Loucy (cell line): ENCODE data around the gene RCN2.
"Not testable (repeated sequence)": the region's sequence is repeated elsewhere in the genome, so short reads cannot be mapped to it uniquely, and the experiment has no call there.

Experiments
- H2AFZ ChIP-seq: fragments of 200-600 bp; sonication (generic); 2 replicates; pipeline ENCODE4 v1.6.0; 2016; ENCODE audit warnings: antibody characterized with exemption, mild to moderate bottlenecking, low read length, moderate library complexity
- H3F3A ChIP-seq: fragments of 200-600 bp; 2 replicates; pipeline ENCODE4 v1.6.0; 2016; ENCODE audit warnings: antibody characterized with exemption, low read depth, mild to moderate bottlenecking
- H3K27me3 ChIP-seq: fragments of 200-600 bp; sonication (generic); 2 replicates; pipeline ENCODE4 v1.6.1; 2014; ENCODE audit warnings: low read length, mild to moderate bottlenecking; ENCODE audit not compliant: insufficient read depth, poor library complexity, severe bottlenecking
- H3K36me3 ChIP-seq: fragments of 200-600 bp; sonication (generic); 2 replicates; pipeline ENCODE4 v1.6.1; 2016; ENCODE audit warnings: low read length; ENCODE audit not compliant: insufficient read depth
- H3K4me1 ChIP-seq: fragments of 200-600 bp; sonication (generic); 2 replicates; pipeline ENCODE4 v1.5.1; 2014; ENCODE audit warnings: low read length, mild to moderate bottlenecking; ENCODE audit not compliant: insufficient read depth, poor library complexity, severe bottlenecking
- H3K4me2 ChIP-seq: fragments of 200-600 bp; sonication (generic); 2 replicates; pipeline ENCODE4 v1.6.0; 2014; ENCODE audit warnings: antibody characterized with exemption, low read length, low read depth, mild to moderate bottlenecking; ENCODE audit not compliant: poor library complexity, severe bottlenecking
- H3K4me3 ChIP-seq: fragments of 200-600 bp; sonication (generic); 2 replicates; pipeline ENCODE4 v1.5.1; 2014; ENCODE audit warnings: low read length, mild to moderate bottlenecking, mixed read lengths; ENCODE audit not compliant: poor library complexity, severe bottlenecking
- H3K79me2 ChIP-seq: fragments of 200-600 bp; sonication (generic); 2 replicates; pipeline ENCODE4 v1.6.1; 2014; ENCODE audit warnings: low read length; ENCODE audit not compliant: insufficient read depth
- H3K9ac ChIP-seq: fragments of 200-600 bp; sonication (generic); 2 replicates; pipeline ENCODE4 v1.6.0; 2014; ENCODE audit warnings: mild to moderate bottlenecking, low read depth, low read length, moderate library complexity; ENCODE audit not compliant: poor library complexity, severe bottlenecking
- H3K9me2 ChIP-seq: fragments of 200-600 bp; sonication (generic); replicated peaks from 2 replicates; pipeline ENCODE4 v1.6.1; 2016; ENCODE audit warnings: low read depth, low read length, mixed read lengths
- H3K9me3 ChIP-seq: fragments of 200-600 bp; sonication (generic); 2 replicates; pipeline ENCODE4 v1.6.1; 2014; ENCODE audit warnings: mild to moderate bottlenecking, antibody characterized with exemption, low read length, low read depth; ENCODE audit not compliant: insufficient read depth
- H4K20me1 ChIP-seq: fragments of 200-600 bp; sonication (generic); 2 replicates; pipeline ENCODE4 v1.6.0; 2014; ENCODE audit warnings: antibody characterized with exemption, low read length, mild to moderate bottlenecking; ENCODE audit not compliant: insufficient read depth, poor library complexity, severe bottlenecking
- EZH2phosphoT487 ChIP-seq: fragments of 200-600 bp; IDR thresholded peaks from 2 replicates; pipeline ENCODE4 v1.6.1; 2018; ENCODE audit warnings: antibody characterized with exemption, mild to moderate bottlenecking, moderate library complexity, borderline replicate concordance
- TF ChIP-seq, protein P1 (sequence below): fragments of 200-600 bp; sonication (generic); conservative IDR thresholded peaks from 2 replicates; pipeline ENCODE4 v1.5.1; 2014; ENCODE audit warnings: mild to moderate bottlenecking, antibody characterized with exemption, low read length

The RCN2 gene, protein sequence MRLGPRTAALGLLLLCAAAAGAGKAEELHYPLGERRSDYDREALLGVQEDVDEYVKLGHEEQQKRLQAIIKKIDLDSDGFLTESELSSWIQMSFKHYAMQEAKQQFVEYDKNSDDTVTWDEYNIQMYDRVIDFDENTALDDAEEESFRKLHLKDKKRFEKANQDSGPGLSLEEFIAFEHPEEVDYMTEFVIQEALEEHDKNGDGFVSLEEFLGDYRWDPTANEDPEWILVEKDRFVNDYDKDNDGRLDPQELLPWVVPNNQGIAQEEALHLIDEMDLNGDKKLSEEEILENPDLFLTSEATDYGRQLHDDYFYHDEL

DNA sequence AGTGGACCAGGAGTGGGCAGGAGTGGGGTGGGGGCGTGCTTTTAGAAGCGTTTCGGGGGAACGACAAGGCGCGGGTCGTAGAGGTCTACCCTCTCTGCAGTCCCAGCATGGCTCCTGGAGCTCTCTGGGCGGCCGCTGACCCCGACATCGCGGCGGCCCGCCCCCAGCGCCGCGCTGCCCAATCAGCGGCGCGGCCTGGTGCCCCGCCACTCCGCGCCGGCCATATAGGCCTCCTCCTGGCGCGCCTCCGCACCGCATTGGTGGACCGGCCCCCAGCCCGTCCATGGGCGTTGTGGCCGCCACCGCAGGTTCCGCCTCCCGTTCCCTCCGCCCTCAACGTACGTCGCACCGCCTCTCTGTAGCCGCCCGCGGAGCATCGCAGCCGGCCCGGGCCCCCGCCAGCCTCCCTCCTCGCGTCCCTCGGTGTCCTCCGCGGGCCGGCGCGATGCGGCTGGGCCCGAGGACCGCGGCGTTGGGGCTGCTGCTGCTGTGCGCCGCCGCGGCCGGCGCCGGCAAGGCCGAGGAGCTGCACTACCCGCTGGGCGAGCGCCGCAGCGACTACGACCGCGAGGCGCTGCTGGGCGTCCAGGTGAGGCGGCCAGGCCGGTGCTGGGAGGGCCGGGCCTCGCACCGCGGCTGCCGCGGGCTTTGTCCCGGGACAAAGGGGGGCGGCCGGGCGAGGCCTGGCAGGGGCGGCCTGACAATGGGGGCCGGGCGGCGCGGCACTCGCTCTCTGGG, at the start of gene RCN2:
TSS of gene RCN2 (plus strand) at position 353 of the 738 bp plus-strand sequence. CDS start at position 446, 93 bp downstream.
- H4K20me1 ChIP-seq = peaks cover 24% of the 10 kb centered on the region
- peak within 1 kb of the TSS; percentile 78 for H3K4me2 ChIP-seq
- H3K9ac ChIP-seq = peak within 1 kb of the TSS; percentile 93
- H3K9me2 ChIP-seq = no peaks in the 10 kb centered on the region
- no peak for TF ChIP-seq EZH2phosphoT487
- TF ChIP-seq, protein P1, sequence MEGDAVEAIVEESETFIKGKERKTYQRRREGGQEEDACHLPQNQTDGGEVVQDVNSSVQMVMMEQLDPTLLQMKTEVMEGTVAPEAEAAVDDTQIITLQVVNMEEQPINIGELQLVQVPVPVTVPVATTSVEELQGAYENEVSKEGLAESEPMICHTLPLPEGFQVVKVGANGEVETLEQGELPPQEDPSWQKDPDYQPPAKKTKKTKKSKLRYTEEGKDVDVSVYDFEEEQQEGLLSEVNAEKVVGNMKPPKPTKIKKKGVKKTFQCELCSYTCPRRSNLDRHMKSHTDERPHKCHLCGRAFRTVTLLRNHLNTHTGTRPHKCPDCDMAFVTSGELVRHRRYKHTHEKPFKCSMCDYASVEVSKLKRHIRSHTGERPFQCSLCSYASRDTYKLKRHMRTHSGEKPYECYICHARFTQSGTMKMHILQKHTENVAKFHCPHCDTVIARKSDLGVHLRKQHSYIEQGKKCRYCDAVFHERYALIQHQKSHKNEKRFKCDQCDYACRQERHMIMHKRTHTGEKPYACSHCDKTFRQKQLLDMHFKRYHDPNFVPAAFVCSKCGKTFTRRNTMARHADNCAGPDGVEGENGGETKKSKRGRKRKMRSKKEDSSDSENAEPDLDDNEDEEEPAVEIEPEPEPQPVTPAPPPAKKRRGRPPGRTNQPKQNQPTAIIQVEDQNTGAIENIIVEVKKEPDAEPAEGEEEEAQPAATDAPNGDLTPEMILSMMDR = no peak
- H3K36me3 ChIP-seq = no peaks in the 10 kb centered on the region
- H3K4me1 ChIP-seq = peaks cover 43% of the 10 kb centered on the region
- no peaks in the 10 kb centered on the region for H3K9me3 ChIP-seq
- no peaks in the 10 kb centered on the region for H3K27me3 ChIP-seq
- H3K4me3 ChIP-seq = peak within 1 kb of the TSS; percentile 80
- peaks cover 32% of the 10 kb centered on the region for H3K79me2 ChIP-seq
- H3F3A ChIP-seq = no peaks in the 10 kb centered on the region
- peak within 1 kb of the TSS; percentile 94 for H2AFZ ChIP-seq

DNA sequence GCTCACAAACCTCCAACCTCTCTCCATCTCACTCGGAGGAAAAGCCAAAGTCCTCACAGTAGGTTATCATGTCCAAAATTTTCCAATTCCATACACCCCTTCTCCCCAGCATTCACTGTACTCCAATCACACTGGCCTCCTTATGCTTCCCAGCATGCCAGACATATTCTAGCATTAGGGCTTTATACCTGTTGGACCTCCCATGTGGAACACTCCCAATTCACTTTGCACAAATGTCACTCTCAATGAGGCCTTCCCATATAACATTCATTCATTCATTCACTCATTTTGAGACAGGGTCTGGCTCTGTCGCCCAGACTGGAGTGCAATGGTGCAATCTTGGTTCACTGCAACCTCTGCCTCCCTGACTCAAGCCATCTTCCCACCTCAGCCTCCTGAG, 46.3 kb upstream of the RCN2 start:
- Histone ChIP-seq H3K4me3 (no peak overlapping the region), H3K9ac (no peak overlapping the region), H3K27me3 (no peaks in the 10 kb centered on the region), H3K4me2 (no peak overlapping the region), H3K4me1 (no peaks in the 10 kb centered on the region), H2AFZ (no peak overlapping the region), H3K9me3 (no peaks in the 10 kb centered on the region), H4K20me1 (no peaks in the 10 kb centered on the region), H3K9me2 (no peaks in the 10 kb centered on the region), H3F3A (no peaks in the 10 kb centered on the region), H3K36me3 (peaks cover 11% of the 10 kb centered on the region; the same call in 1 of the 2 replicates), H3K79me2 (peaks cover 17% of the 10 kb centered on the region; the same call in 1 of the 2 replicates)
- TF ChIP-seq, protein P1 = no peak
- TF ChIP-seq EZH2phosphoT487 = no peak

DNA sequence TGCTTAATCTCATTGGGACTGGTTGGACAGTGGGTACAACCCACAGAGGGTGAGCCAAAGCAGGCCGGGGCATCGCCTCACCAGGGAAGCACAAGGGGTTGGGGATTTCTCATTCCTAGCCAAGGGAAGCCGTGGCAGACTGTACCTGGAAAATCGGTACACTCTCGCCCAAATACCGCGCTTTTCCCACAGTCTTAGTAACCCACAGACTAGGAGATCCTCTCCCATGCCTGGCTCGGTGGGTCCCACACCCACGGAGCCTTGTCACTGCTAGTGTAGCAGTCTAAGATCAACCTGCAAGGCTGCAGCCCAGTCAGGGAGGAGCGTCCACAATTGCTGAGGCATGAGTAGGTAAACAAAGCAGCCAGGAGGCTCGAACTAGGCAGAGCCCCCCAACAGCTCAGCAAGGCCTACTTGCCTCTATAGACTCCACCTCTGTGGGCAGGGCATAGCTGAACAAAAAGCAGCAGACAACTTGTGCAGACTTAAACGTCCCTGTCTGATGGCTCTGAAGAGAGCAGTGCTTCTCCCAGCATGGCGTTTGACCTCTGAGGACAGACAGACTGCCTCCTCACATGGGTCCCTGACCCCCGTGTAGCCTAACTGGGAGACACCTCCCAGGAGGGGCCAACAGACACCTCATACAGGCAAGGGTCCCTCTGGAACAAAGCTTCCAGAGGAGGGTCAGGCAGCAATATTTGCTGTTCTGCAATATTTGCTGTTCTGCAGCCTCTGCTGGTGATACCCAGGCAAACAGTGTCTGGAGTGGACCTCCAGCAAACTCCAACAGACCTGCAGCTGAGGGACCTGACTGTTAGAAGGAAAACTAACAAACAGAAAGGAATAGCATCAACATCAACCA, 44.0 kb upstream of the RCN2 start:
- not testable (repeated sequence) for H3K9me2 ChIP-seq, H3F3A ChIP-seq, H3K4me3 ChIP-seq, H2AFZ ChIP-seq, H3K9ac ChIP-seq, H3K4me1 ChIP-seq, H4K20me1 ChIP-seq, H3K36me3 ChIP-seq, H3K27me3 ChIP-seq, H3K9me3 ChIP-seq, H3K4me2 ChIP-seq
- H3K79me2 ChIP-seq = peaks cover 17% of the 10 kb centered on the region; the same call in 1 of the 2 replicates

DNA sequence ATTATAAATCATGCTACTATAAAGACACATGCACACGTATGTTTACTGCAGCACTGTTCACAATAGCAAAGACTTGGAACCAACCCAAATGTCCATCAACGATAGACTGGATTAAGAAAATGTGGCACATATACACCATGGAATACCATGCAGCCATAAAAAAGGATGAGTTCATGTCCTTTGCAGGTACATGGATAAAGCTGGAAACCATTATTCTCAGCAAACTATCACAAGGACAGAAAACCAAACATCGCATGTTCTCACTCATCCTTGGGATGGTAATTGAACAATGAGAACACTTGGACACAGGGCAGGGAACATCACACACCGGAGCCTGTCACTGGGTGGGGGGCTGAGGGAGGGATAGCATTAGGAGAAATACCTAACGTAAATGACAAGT, 38.7 kb upstream of the RCN2 start:
- not testable (repeated sequence) for H3K9me3 ChIP-seq, H3K4me1 ChIP-seq, H3K9ac ChIP-seq, H3K4me3 ChIP-seq, H3F3A ChIP-seq, H3K36me3 ChIP-seq, H3K9me2 ChIP-seq, H3K27me3 ChIP-seq, H2AFZ ChIP-seq, H3K79me2 ChIP-seq, H3K4me2 ChIP-seq, H4K20me1 ChIP-seq
